Activated effector memory CD4-positive, alpha-beta T cell treated with Interleukin-2 at 50 U/mL for 16 hours (primary cell): ENCODE measurements around the gene RIMBP3B.
"Not testable (repeated sequence)": the region's sequence is repeated elsewhere in the genome, so short reads cannot be mapped to it uniquely, and the experiment has no call there.

Experiments
- DNase-seq: peaks from one replicate; pipeline ENCODE4 v3.0.0-alpha.2; 2020

RIMBP3B gene

DNA sequence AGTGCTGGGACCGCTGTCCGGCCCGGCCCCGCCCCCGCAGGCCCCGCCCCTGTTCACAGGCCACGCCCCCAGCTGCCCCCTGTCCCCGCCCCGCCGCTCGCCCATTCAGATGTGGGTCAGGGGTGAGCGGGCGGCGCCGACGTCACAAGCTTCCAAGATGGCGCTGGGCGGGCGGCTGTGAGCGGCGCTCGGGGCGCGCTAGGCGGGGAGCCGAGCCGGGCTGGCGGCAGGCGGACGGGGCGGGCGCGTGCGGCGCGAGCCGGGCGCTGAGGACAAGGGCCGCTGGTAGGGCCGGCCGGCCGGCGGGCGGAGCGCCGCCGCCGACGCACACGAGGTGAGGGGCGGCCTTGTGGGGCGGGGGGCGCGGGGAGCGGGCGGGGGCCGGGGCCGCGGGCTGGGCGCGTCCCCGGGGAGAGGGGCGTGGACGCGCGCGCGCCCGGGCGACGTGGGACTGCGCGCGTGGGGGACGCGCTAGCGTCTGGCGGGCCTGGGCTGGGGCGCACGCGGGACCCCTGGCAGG is 33.7 kb downstream of the RIMBP3B start, which contains the start of gene HIC2:
TSS of gene HIC2 (plus strand) at position 145 of the 520 bp plus-strand sequence. CDS start 25,461 bp downstream, outside the sequence.
- not testable (repeated sequence) for DNase-seq

GRCh38 chr22:21417853-21418252 is 34.3 kb downstream of the RIMBP3B start:
- DNase-seq = not testable (repeated sequence)

- DNase-seq = not testable (repeated sequence)
Measured at GRCh38 chr22:21418974-21419638, 35.6 kb downstream of the RIMBP3B start.

GRCh38 chr22:21420180-21420763 is 36.7 kb downstream of the RIMBP3B start:
- DNase-seq = not testable (repeated sequence)

DNA sequence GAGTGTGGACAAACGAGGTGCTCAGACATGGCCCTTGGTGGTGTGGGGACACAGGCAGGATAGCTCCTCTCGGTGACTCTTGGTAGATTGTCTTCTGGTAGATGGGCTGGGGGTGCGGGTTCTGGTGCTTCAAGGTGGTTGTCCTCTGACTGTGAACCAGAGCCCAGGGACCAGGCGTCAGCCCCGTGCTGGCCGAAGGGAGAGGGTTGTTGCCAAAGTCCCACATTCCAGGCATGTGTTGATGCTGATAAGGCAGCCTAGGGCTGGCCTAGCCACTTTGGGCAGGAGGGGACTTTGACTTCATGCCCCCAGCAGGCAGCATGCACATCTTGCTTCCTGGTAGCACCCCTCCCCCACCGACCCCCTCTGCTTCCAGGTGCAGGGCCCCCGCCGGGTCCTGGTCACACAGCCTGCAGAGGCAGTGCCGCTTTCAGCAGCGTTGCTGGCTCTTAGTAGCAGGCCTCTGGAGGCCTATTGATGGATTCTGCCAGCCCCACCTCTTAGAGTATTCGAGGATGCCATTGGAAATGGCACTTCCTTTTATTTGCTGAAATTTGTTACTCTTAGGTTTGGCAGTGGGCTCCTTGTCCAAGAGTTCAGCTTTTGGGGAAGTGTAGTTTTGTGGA is 40.6 kb downstream of the RIMBP3B start:
- not testable (repeated sequence) for DNase-seq

DNA sequence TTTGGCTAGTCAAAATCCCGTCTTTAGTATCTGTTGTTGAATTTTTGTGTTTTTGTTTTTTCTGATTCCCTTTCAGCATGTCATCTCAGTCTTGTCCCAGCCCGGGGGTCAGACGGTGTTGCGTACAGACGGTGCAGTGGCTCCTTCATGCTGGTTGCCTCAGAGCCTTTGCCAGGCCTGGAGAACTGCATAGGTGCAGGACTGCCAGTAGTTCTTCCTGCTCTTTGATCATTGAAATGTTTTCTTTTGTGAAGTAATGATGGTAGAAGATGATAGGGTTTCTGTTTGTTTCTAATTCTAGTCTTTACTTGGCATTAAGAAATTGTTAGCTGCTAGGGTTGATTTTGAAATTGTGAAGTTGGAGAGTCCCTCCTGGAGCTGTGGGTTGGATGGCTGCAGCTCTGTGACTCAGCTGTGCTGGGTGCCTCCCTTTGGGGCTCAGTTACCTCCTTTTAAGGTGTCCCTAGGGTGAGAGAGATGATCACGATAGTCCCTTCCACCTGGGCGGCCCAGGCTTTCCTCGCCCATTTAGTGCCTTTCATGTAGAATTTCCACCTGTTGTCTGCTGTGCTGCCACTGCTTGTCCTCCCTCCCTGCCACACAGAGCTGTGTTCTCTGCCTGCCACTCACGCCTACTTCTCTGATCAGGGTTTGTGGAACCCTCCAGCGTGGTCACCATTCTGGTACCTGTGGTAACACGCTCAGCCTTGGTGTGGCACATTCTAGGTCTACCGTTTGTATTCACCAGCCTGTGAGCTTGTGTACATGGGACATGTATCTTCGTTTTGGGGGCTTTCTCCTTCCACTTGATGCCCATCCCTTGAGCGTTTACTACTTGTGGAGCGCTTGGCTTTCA is 51.1 kb downstream of the RIMBP3B start:
- not testable (repeated sequence) for DNase-seq

GRCh38 chr22:21435998-21436810 is 52.7 kb downstream of the RIMBP3B start:
- DNase-seq = not testable (repeated sequence)

DNA sequence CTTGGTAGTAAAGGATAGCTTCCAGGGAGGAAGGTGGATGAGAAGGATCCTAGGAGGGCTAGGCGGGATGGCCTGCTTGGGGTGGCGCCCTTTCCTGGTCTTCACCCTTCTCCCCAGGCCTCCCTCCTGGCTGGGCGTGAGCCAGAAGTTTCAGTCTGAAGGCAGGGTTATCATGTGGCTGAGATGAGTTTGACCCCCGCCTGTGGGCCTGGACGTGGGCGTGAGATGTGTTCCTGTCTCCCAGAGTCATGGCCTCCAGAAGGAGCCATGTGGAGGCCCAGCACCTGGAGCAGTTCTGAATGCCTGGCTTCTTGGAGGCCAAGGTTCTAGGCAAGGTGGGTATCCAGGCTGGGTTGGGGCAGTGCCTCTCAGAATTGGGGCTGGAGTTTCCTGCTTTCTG is 54.5 kb downstream of the RIMBP3B start:
- DNase-seq = not testable (repeated sequence)
